CD14-positive monocyte (primary cell): Measurements from ENCODE around the gene TADA2A. TPM values are rescaled to one million over a fixed set of nuclear protein-coding genes. Genes with fewer than 3 reads are reported as not detected.

Experiments used
- DNase-seq, 3 donors: peaks; one replicate each; pipeline ENCODE4 v3.0.0-alpha.2; 2011 to 2022
- H2AFZ ChIP-seq: 2 replicates; pipeline ENCODE4 v1.6.0; 2012; ENCODE audit warnings: mild to moderate bottlenecking, low read depth, low read length, inconsistent platforms; ENCODE audit not compliant: insufficient read depth, poor library complexity, severe bottlenecking
- H3K27ac ChIP-seq, 2 donors: 1 replicate in 1 of 2; 2 replicates in 1 of 2; pipeline ENCODE4 v1.5.1; 2012 to 2013; ENCODE audit warnings: low read length in 2 of 2, control low read depth in 1 of 2, inconsistent platforms in 1 of 2, low read depth in 1 of 2, mild to moderate bottlenecking in 1 of 2
- H3K27me3 ChIP-seq, 2 donors: one replicate each; pipeline versions ENCODE4 v1.6.0 to v1.6.1; 2011 to 2013; ENCODE audit warnings: low read length in 2 of 2; ENCODE audit not compliant: control insufficient read depth in 2 of 2, insufficient read depth in 2 of 2
- H3K36me3 ChIP-seq, 2 donors: replicated peaks in 1 of 2; 1 replicate in 1 of 2; 2 replicates in 1 of 2; pipeline versions ENCODE4 v1.5.1 to v1.6.1; 2012 to 2013; ENCODE audit warnings: low read length in 2 of 2, control low read depth in 1 of 2, inconsistent platforms in 1 of 2, mild to moderate bottlenecking in 1 of 2; ENCODE audit not compliant: insufficient read depth in 2 of 2, control insufficient read depth in 1 of 2
- H3K4me1 ChIP-seq, 2 donors: 1 replicate in 1 of 2; 2 replicates in 1 of 2; pipeline versions ENCODE4 v1.5.1 to v1.6.1; 2012 to 2013; ENCODE audit warnings: low read length in 2 of 2, control low read depth in 1 of 2, inconsistent platforms in 1 of 2, mild to moderate bottlenecking in 1 of 2, moderate library complexity in 1 of 2; ENCODE audit not compliant: insufficient read depth in 2 of 2, control insufficient read depth in 1 of 2
- H3K4me2 ChIP-seq: replicated peaks from 2 replicates; pipeline ENCODE3; 2012; ENCODE audit warnings: low read length, moderate library complexity, mild to moderate bottlenecking; ENCODE audit not compliant: poor library complexity, severe bottlenecking; ENCODE audit errors: extremely low read depth
- H3K4me3 ChIP-seq, 3 experiments: fragments of 200-600 bp in 1 of 3; sonication (generic) in 1 of 3; replicated peaks in 1 of 3; 1 replicate in 2 of 3; 2 replicates in 1 of 3; pipeline ENCODE4 v1.5.1; 2011 to 2013; ENCODE audit warnings: low read length in 3 of 3, mild to moderate bottlenecking in 3 of 3, control low read depth in 2 of 3, low read depth in 2 of 3, inconsistent platforms in 1 of 3, moderate library complexity in 1 of 3
- H3K79me2 ChIP-seq: 2 replicates; pipeline ENCODE4 v1.6.0; 2012; ENCODE audit warnings: mild to moderate bottlenecking, control low read depth, inconsistent platforms, low read length, moderate library complexity; ENCODE audit not compliant: insufficient read depth
- H3K9ac ChIP-seq: 2 replicates; pipeline ENCODE4 v1.6.0; 2017; ENCODE audit warnings: low read length, mild to moderate bottlenecking; ENCODE audit not compliant: insufficient read depth, poor library complexity, severe bottlenecking
- H3K9me3 ChIP-seq, 2 donors: replicated peaks in 1 of 2; 1 replicate in 1 of 2; 2 replicates in 1 of 2; pipeline versions ENCODE4 v1.5.1 to v1.6.1; 2012 to 2013; ENCODE audit warnings: low read length in 2 of 2, control low read depth in 1 of 2; ENCODE audit not compliant: control insufficient read depth in 1 of 2, insufficient read depth in 1 of 2
- H4K20me1 ChIP-seq: 2 replicates; pipeline ENCODE4 v1.6.0; 2012; ENCODE audit warnings: mild to moderate bottlenecking, low read length, control low read depth, moderate library complexity; ENCODE audit not compliant: insufficient read depth
- H3K27ac Mint-ChIP-seq, 7 donors: one replicate each; pipeline ENCODE4 v1.8.0; 2020; ENCODE audit warnings: mild to moderate bottlenecking in 7 of 7, mixed read lengths in 7 of 7, moderate library complexity in 6 of 7, inconsistent platforms in 2 of 7
- H3K27me3 Mint-ChIP-seq, 3 donors: one replicate each; pipeline ENCODE4 v1.8.0; 2021 to 2022; ENCODE audit warnings: low read depth in 3 of 3, mild to moderate bottlenecking in 3 of 3, mixed read lengths in 3 of 3, moderate library complexity in 3 of 3, inconsistent platforms in 1 of 3
- H3K36me3 Mint-ChIP-seq, 2 donors: one replicate each; pipeline ENCODE4 v1.8.0; 2020; ENCODE audit warnings: mixed read lengths in 2 of 2, inconsistent platforms in 1 of 2, mild to moderate bottlenecking in 1 of 2
- H3K4me1 Mint-ChIP-seq: one replicate; pipeline ENCODE4 v1.8.0; 2020; ENCODE audit warnings: mild to moderate bottlenecking, mixed read lengths
- H3K4me3 Mint-ChIP-seq, 2 donors: one replicate each; pipeline ENCODE4 v1.8.0; 2020; ENCODE audit warnings: mild to moderate bottlenecking in 2 of 2, mixed read lengths in 2 of 2, moderate library complexity in 1 of 2
- H3K9me3 Mint-ChIP-seq, 7 donors: one replicate each; pipeline ENCODE4 v1.8.0; 2020 to 2022; ENCODE audit warnings: mixed read lengths in 7 of 7, mild to moderate bottlenecking in 6 of 7, moderate library complexity in 6 of 7, inconsistent platforms in 2 of 7
- CTCF ChIP-seq: fragments of 200-600 bp; IDR thresholded peaks from one replicate; pipeline ENCODE4 v1.8.0; 2022; ENCODE audit warnings: antibody characterized with exemption, mild to moderate bottlenecking
- WGBS: methylation state at CpG from one replicate; pipeline ENCODE4 v1.1.5; 2013; ENCODE audit warnings: missing lambda C conversion rate; ENCODE audit not compliant: insufficient coverage; 5-methylcytosine and 5-hydroxymethylcytosine counted together
- intact Hi-C, 2 donors: fragments of 100-400 bp; cut with micrococcal nuclease; formaldehyde crosslinking; loops; one replicate each; pipeline versions ENCODE4 v1.15.0 to v1.15.1; 2023
- polyA plus RNA-seq, 3 donors: library from polyadenylated mRNA; depleted of rRNA in 1 of 3; unstranded in 2 of 3; stranded (reverse) in 1 of 3; fragments of 300-500 nt in 2 of 3; fragments of >200 nt in 1 of 3; fragmentation: Illumina TruSeq in 2 of 3; gene quantifications; 1 replicate in 2 of 3; 2 replicates in 1 of 3; pipeline ENCODE4 v1.2.3, GENCODE V29; 2012 to 2021

Gene TADA2A
- polyA plus RNA-seq, 3 donors = 2.9 to 8.2 (median 4.3) TPM

- no peak for DNase-seq
- no peak overlapping the region for H3K4me3 Mint-ChIP-seq
- Histone ChIP-seq H2AFZ (no peak overlapping the region), H3K27ac (no peak overlapping the region), H4K20me1 (no peaks in the 10 kb centered on the region), H3K4me2 (no peak overlapping the region), H3K27me3 (no peaks in the 10 kb centered on the region), H3K79me2 (no peaks in the 10 kb centered on the region), H3K36me3 (no peaks in the 10 kb centered on the region), H3K4me3 (no peak overlapping the region), H3K9ac (no peak overlapping the region), H3K4me1 (no peaks in the 10 kb centered on the region), H3K9me3 (peaks cover 0 to 3% of the 10 kb centered on the region in 2 donors)
- no peaks in the 10 kb centered on the region for H3K4me1 Mint-ChIP-seq
- peaks cover 0 to 2% (median 1%) of the 10 kb centered on the region in 3 donors for H3K27me3 Mint-ChIP-seq
- H3K36me3 Mint-ChIP-seq = no peaks in the 10 kb centered on the region
- no peak overlapping the region for H3K27ac Mint-ChIP-seq
- TF ChIP-seq CTCF = no peak
- H3K9me3 Mint-ChIP-seq = peaks cover 0 to 2% (median 0%) of the 10 kb centered on the region in 7 donors
- intact Hi-C loops = no loop called here
- no CpG with 5 or more reads among the region's 6 CpGs for WGBS
These were observed 96.5 kb downstream of the TADA2A start for GRCh38 chr17:37503148-37503547.

GRCh38 chr17:37505333-37505732 lies 98.6 kb downstream of the TADA2A start:
- H3K4me2 ChIP-seq = no peak overlapping the region
- no peak for DNase-seq
- H3K9ac ChIP-seq = no peak overlapping the region
- Mint-ChIP-seq H3K27me3 (peaks cover 0 to 2% (median 1%) of the 10 kb centered on the region in 3 donors), H3K36me3 (no peaks in the 10 kb centered on the region), H3K27ac (no peak overlapping the region), H3K4me1 (no peaks in the 10 kb centered on the region), H3K9me3 (peaks cover 0 to 2% (median 0%) of the 10 kb centered on the region in 7 donors), H3K4me3 (no peak overlapping the region)
- no peaks in the 10 kb centered on the region for H3K27me3 ChIP-seq
- H3K27ac ChIP-seq = no peak overlapping the region
- 80% methylated on average over 2 of the region's 3 CpGs for WGBS
- no peak overlapping the region for H2AFZ ChIP-seq
- no peak for TF ChIP-seq CTCF
- intact Hi-C loops = no loop called here
- H3K4me1 ChIP-seq = no peaks in the 10 kb centered on the region
- no peaks in the 10 kb centered on the region for H4K20me1 ChIP-seq
- H3K4me3 ChIP-seq = no peak overlapping the region
- H3K36me3 ChIP-seq = no peaks in the 10 kb centered on the region
- H3K79me2 ChIP-seq = no peaks in the 10 kb centered on the region
- H3K9me3 ChIP-seq = peaks cover 0 to 3% of the 10 kb centered on the region in 2 donors
